Measurements from ENCODE around the gene ANXA4.
A peak's percentile ranks its signal among the peaks of the same experiment; 100 is the strongest.
"Not testable (repeated sequence)": the region's sequence is repeated elsewhere in the genome, so short reads cannot be mapped to it uniquely, and the experiment has no call there.

Gene ANXA4

DNA sequence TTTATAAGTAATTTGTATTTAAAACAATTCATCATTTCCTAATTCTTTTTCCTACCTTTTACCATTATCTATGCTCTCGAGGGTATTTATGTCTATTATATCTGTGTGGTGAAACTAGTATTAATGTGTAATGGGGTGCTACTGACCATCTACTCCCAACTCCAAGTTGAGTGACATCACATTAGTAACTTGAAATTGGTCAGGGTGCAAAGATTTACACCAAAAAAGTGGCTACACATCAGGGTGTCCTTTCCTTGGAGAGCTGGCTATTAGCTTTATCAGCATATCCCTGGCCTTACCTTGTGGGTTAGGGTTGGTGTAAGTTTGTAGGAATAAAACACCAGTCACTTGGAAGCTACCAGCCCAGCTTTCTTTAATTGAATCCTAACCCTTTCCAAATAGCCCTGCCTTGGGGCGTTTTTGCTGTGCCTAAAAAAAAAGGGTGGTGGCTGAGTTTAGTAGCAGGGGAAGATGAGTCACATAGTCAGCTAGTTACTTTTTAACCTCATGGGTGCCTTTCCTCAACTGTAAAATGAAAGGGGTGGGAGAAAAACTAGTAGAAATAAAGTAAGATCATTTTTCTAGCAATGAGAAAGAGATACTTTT is 14.0 kb downstream of the ANXA4 start:
- DNase-seq: no peak

- DNase-seq: no peak
Observed at GRCh38 chr2:69762025-69762424, 20.1 kb downstream of the ANXA4 start.

- no peak for DNase-seq
Observed at GRCh38 chr2:69762513-69763494, 20.9 kb downstream of the ANXA4 start.

GRCh38 chr2:69763831-69764230 is 21.9 kb downstream of the ANXA4 start:
- not testable (repeated sequence) for DNase-seq

DNA sequence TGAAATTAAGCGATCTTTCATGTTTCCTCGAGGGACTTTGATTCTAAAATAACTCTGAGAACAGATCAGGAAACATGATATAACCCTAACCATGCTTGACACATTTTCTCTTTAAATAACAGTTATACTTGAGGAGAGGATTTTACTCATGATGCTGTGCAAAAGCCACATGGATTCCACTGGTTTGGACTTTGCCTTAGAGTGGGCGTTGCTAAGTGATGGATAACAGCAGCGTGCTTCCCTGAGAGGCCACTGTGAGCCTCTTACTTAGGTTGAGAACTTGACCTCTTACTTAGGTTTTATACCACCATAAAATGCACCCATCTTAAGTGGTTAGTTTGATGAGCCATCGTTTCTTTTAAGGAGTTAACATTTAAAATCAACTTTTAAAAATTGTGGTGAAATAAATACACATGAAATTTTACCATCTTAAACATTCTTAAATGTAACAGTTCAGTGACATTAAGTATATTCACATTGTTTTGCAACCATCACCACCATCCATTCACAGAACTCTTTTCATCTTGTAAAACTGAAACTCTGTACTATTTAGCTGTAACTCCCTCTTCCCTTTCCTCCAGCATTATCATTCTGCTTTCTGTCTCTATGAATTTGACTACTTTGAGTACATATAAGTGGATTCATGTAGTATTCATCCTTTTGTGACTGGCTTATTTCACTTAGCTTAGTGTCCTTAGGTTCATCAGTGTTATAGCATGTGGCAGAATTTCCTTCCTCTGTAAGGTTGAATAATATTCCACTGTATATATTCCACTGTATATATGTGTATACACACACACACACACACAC is 22.6 kb downstream of the ANXA4 start:
- no peak for DNase-seq

DNA sequence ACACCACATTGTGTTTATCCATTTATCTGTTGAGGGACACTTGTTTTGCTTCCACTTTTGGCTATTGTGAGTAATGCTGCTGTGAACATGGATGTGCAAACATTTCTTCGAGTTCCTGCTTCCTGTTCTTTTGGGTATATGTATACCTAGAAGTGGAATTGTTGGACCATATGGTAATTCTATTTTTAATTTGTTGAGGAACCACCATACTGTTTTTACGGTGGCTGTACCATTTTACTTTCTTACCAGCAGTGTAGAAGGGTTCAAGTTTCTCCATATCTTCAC is 23.1 kb downstream of the ANXA4 start:
- DNase-seq: no peak

DNA sequence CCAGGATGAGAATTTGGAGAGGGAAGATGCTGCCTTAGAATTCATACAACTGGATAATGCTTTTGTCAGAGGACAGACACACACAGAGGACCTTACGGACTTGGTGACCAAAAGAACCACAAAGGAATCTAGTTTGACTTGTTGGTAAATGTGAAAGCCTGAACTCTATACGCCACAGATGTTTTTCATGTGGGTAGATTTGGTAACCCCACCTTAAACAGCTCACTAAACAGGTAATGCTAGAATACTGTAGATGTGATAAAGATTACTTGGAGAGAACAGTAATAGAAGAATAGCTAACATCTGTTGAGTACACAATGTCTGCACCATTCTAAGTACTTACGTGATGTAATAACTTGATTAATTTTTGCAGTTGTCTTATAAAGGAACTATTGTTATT is 24.1 kb downstream of the ANXA4 start:
- no peak for DNase-seq

DNA sequence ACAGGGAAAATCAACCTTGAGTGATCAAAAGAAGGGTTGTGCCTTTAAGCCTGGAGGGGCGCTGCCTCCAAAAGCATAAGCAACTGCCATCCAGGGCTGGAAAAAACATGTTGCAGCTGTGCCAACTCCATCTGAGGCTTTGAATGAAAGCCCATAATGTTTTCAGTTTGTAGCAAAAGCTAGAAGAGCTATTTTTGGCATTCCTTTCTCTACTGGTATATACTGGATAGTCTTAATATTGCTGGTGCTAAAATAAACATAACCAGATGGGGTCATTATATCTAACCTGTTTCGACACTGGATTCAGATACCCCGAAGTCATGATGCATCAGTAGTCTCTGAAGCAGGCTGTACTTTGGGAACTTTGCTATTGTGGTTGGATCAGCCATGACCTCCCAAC is 25.1 kb downstream of the ANXA4 start:
- peak; percentile 93 for DNase-seq

- no peak for DNase-seq
Observed at GRCh38 chr2:69768235-69768634, 26.3 kb downstream of the ANXA4 start.

- DNase-seq: no peak
Observed at GRCh38 chr2:69768789-69769188, 26.9 kb downstream of the ANXA4 start.

- no peak for DNase-seq
Observed at GRCh38 chr2:69769272-69769671, 27.3 kb downstream of the ANXA4 start.

DNA sequence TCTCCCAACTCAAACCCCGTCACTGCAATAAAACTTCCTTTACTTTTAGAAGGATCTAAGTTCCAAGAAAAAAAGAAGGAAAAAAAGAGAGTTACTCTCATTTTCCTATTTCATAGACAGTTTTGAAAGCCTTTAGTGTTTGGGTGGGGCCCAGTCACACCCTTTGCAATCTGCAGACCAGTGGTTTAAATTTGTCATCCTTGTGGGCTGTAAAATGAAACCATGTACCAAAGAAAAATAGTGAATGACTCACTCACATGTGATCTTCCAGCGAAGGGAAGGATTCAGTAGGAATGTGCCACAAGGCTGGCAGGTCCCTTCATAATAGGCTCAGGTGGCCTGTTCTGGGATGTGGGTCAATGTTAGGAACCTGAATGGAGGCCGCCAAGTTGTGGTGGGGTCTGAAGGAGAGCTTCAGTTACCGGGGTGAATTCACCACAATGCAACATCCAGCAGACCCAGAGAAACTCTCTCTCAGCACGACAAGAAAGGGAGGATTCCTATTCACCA is 28.3 kb downstream of the ANXA4 start:
- DNase-seq: no peak

- no peak for DNase-seq
Observed at GRCh38 chr2:69770747-69771146, 28.8 kb downstream of the ANXA4 start.

GRCh38 chr2:69771461-69771860 is 29.5 kb downstream of the ANXA4 start:
- no peak for DNase-seq

DNA sequence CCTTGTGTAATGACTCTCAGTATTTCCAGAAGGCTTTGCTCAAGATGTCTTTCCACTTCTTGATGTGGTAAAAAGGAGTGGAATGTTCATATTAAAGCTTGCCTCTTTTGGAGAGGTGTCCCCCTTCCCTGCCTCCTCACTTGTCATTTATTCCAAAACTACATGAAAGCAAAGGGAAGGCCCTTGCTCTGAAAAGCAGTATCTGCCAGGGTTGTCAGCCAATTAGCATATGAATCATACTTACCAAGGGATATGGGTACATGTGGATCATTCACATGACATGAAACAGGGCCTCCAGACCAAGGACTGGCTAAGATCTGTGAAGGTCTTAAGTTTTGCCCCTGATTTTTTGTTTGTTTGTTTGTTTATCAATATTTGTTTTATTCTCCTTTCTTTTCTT is 31.3 kb downstream of the ANXA4 start:
- no peak for DNase-seq

DNA sequence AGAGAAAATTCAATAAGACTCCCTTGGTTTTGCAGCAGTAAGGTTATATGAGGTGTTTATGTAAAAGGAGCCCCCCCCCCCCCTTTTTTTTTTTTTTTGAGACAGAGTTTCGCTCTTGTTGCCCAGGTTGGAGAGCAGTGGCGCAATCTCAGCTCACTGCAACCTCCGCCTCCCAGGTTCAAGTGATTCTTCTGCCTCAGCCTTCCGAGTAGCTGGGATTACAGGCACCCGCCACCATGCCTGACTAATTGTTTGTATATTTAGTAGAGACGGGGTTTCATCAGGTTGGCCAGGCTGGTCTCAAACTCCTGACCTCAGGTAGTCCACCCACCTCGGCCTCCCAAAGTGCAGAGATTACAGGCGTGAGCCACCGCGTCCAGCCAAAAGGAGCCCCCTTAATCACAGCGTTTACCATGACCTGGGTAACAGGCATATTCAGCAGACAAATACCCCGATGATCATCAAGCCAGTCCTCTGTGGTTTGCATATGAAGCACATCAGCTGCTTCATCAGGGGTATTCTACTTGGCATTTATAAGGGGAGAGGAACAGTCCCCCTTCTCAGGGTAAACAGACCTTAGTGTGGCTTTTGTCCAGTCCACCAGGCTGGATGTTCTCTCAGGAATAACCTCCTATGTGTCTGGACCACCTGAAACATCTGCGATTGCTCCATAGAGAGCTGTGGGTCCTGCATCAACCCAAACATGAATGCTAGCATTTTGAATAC is 32.5 kb downstream of the ANXA4 start:
- DNase-seq: not testable (repeated sequence)

DNA sequence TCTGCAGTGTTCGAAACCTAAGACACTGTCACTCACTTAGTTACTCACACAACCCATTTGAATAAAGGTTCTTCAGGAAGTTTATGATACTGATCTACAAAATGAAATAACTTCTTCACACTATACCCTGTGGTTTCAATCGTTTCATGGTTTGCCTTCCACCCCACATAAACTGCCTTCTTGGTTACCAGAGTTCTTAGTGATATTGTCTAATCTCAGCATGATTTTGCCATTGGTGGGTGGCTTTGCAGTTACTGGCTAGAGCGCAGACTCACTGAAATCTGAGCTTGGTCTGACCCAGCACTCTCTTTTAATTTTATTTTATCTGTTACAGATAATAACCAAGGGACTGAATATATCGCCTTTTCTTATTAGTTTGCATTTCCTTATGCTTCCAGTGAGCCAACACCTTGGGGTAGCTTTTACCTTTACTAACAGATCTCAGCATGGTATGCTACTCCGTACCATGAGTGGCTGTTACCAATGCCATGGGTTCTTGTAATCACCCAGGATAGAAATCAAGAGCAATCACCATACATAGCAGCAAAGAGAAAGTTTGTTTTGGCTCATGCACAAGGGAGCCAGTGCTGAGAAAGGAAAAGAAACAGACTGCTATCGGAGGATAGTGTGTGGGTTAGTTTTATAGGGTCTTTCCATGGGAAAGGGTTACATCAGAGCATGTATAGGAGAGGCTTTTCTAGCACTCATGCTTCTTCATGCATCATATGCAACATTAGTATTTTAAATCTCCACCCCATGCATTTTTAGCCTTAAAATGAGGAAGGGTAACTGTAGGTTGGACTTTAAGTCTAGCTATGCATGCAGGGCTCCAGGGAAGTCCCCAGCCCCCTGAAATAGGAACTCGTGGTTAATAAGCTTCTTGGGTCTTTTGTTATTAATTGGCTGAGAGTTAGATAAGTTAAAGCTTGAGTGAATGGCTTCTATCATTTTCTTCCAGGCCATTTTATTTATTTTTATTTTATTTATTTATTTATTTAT is 33.3 kb downstream of the ANXA4 start:
- no peak for DNase-seq

- DNase-seq: no peak
Observed at GRCh38 chr2:69776886-69777785, 35.2 kb downstream of the ANXA4 start.

DNA sequence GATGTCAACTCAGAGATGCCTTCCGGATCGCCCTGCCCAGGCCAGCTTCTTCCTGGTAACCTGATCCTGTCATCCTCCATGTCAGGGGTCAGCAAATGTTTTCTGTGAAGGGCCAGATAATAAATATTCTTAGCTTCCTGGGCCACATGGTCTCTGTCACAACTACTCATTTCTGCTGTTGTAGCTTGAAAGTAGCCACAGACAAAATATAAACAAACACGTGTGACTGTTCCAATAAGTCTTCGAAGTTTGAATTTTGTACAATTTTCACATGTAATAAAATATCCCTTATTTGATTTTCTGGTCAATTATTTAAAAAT is 35.8 kb downstream of the ANXA4 start:
- DNase-seq: no peak

DNA sequence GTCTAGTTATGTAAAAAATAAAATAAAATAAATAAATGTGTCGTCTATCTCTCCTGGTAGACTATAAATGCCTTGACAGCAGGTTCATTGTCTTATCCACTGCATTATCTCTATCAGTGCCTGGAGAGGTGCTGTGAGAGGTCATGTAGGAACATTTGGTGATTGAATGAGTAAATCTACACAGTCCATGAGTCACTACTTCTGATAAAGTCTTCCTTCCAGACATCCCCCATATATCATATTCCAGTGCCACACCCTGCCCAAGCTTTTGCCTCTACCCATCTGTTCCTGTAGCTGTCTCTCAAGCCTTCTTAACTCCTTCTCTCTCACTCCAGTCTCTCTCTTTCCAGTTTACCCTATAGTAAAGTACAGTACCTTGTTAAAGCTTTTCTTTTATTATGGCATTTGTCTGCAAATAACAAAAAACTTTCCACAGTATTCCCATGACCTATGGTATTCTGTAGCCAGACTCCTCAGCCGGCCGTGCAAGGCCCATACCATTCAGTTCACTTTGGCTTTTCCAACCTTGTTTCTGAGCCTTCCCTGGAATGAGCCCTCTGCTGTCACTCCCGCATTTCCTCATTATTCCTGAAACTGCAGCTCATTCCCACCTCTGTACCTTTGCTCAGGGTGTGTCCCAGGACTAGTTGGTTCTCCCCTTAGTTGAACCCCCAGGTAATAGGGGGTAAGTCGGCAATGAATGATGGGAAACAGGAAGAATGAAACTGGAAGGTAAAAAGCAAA is 37.5 kb downstream of the ANXA4 start:
- peak; percentile 97 for DNase-seq

Measured in DMS 273 treated with DMSO at 0.1 percent for 48 hours (cell line).